Activated naive CD4-positive, alpha-beta T cell treated with anti-CD3 and anti-CD28 coated beads, Interleukin-2, amount 50 U/mL, for 16 hours (primary cell): ENCODE results near the gene PTPRN2.
"Not testable (repeated sequence)": the region's sequence is repeated elsewhere in the genome, so short reads cannot be mapped to it uniquely, and the experiment has no call there.

ENCODE experiments used
- DNase-seq: peaks from one replicate; pipeline ENCODE4 v3.0.0-alpha.2; 2020

PTPRN2 gene

GRCh38 chr7:158191671-158192070 lies 396.0 kb downstream of the PTPRN2 start:
- DNase-seq, result no peak

- DNase-seq, result no peak
These were observed 396.9 kb downstream of the PTPRN2 start for GRCh38 chr7:158190756-158191155.

- no peak for DNase-seq
These were observed 398.9 kb downstream of the PTPRN2 start for GRCh38 chr7:158188676-158189075.

- DNase-seq, result no peak
These were observed 400.0 kb downstream of the PTPRN2 start for GRCh38 chr7:158187694-158187994.

- no peak for DNase-seq
These were observed 400.5 kb downstream of the PTPRN2 start for GRCh38 chr7:158186864-158187693.

- DNase-seq, result no peak
These were observed 401.2 kb downstream of the PTPRN2 start for GRCh38 chr7:158186406-158186805.

- DNase-seq, result no peak
These were observed 402.0 kb downstream of the PTPRN2 start for GRCh38 chr7:158185653-158186052.

GRCh38 chr7:158183431-158183830 lies 404.2 kb downstream of the PTPRN2 start:
- no peak for DNase-seq

GRCh38 chr7:158176561-158177173 lies 411.0 kb downstream of the PTPRN2 start:
- no peak for DNase-seq

GRCh38 chr7:158175779-158176178 lies 411.8 kb downstream of the PTPRN2 start:
- no peak for DNase-seq

- no peak for DNase-seq
These were observed 412.7 kb downstream of the PTPRN2 start for GRCh38 chr7:158174947-158175346.

- no peak for DNase-seq
These were observed 420.2 kb downstream of the PTPRN2 start for GRCh38 chr7:158167373-158167772.

- no peak for DNase-seq
These were observed 421.0 kb downstream of the PTPRN2 start for GRCh38 chr7:158166386-158167340.

GRCh38 chr7:158165711-158166110 lies 421.9 kb downstream of the PTPRN2 start:
- no peak for DNase-seq

GRCh38 chr7:158164101-158165095 lies 423.2 kb downstream of the PTPRN2 start:
- no peak for DNase-seq

- no peak for DNase-seq
These were observed 426.4 kb downstream of the PTPRN2 start for GRCh38 chr7:158161194-158161593.

- no peak for DNase-seq
These were observed 427.4 kb downstream of the PTPRN2 start for GRCh38 chr7:158160199-158160598.

GRCh38 chr7:158157460-158157859 lies 430.2 kb downstream of the PTPRN2 start:
- DNase-seq, result no peak

- DNase-seq, result peak; percentile 36
These were observed 436.4 kb downstream of the PTPRN2 start for GRCh38 chr7:158151273-158151672.

GRCh38 chr7:158150234-158150633 lies 437.4 kb downstream of the PTPRN2 start:
- DNase-seq, result no peak

- not testable (repeated sequence) for DNase-seq
These were observed 440.2 kb downstream of the PTPRN2 start for GRCh38 chr7:158147431-158147830.

GRCh38 chr7:158145370-158145769 lies 442.3 kb downstream of the PTPRN2 start:
- DNase-seq, result no peak
